ENCODE measurements around the gene CDC42EP1.
A peak's percentile ranks its signal among the peaks of the same experiment; 100 is the strongest.
"Not testable (repeated sequence)": the region's sequence is repeated elsewhere in the genome, so short reads cannot be mapped to it uniquely, and the experiment has no call there.

The CDC42EP1 gene

DNA sequence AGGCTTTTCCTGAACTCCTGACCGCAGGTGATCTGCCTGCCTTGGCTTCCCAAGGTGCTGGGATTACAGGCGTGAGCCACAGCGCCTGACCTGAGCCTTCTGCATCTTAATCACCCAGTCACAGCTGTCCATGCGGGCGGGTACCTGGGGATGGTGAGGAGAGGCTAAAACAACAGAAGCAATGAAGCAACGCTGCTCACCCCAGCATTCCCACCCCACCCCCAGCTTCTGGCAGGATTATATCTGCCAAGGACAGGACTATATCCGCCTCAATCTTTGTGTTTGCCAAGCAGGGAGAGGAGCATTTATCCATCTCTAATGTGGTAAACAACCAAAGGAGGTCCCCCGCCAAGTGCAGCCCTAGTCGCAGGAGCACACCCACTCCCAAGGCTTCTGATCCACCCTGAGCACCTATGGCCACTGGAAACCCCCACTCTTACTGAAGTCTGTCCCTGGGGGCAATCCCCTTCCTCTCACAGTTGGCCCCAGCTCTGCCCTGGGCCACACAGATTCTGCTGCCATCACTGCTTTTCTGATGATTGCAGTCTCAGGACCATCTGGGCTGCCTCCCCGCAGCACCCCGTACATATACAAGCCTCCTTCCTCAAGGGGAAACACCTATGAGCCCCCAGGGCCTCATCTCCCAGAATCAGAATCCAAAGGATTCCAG is 28.4 kb downstream of the CDC42EP1 start:
- DNase-seq: no peak

DNA sequence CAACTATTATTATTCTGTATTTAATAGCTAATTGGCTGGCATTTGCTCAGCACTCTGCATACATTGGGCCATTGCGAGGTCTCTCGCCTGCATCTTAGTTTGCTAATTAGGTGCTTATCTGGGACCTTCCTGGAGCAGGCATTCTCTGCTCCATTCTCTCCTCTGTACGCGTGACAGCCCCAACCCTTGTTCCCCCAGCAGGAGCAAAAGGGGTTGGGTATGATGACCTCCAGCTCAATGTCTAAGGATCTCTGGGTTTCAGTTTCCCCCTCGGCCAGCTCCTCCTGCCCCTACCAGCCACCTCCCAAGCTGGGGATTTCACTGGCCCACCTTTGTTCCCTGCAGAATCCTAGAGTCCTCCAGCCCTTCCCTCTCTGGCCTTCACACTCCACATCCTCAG is 29.4 kb downstream of the CDC42EP1 start:
- no peak for DNase-seq

- not testable (repeated sequence) for DNase-seq
Observed at GRCh38 chr22:37591081-37591480, 30.8 kb downstream of the CDC42EP1 start.

GRCh38 chr22:37591823-37592404 is 31.6 kb downstream of the CDC42EP1 start:
- DNase-seq: no peak

- no peak for DNase-seq
Observed at GRCh38 chr22:37594237-37594636, 34.0 kb downstream of the CDC42EP1 start.

DNA sequence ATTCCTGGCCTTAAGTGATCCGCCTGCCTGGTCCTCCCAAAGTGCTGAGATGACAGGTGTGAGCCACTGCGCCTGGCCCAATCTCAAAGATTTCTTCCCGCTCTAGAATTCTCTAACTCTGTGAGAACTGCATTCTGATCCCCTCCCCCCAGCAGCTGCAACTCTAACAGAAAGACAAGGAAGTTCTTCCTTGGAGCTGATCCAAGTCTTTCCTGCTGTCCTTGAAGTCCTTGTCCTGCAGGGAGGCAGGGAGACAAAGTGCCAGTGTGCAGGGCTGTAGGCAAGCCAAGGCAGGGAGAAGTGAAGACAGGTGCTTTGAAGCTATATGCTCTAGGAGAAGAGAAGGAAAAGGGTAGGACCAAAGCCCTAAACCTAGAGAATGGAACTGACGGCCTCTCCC is 38.9 kb downstream of the CDC42EP1 start:
- no peak for DNase-seq

DNA sequence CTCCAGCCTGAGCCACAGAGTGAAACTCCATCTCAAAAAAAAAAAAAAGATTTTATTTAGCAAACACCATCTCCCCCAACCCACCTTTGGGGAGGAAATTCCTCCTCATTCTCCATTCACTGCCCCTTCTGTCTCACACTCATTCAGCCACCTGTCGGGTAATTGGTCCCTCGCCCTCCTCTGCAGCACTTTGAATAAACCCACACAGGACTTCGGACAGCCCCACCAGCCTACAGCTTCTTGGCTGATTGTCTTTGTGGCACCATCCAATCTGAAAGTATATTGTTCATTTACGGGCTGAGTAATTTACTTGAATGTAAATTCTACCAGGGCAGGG is 40.9 kb downstream of the CDC42EP1 start:
- no peak for DNase-seq

DNA sequence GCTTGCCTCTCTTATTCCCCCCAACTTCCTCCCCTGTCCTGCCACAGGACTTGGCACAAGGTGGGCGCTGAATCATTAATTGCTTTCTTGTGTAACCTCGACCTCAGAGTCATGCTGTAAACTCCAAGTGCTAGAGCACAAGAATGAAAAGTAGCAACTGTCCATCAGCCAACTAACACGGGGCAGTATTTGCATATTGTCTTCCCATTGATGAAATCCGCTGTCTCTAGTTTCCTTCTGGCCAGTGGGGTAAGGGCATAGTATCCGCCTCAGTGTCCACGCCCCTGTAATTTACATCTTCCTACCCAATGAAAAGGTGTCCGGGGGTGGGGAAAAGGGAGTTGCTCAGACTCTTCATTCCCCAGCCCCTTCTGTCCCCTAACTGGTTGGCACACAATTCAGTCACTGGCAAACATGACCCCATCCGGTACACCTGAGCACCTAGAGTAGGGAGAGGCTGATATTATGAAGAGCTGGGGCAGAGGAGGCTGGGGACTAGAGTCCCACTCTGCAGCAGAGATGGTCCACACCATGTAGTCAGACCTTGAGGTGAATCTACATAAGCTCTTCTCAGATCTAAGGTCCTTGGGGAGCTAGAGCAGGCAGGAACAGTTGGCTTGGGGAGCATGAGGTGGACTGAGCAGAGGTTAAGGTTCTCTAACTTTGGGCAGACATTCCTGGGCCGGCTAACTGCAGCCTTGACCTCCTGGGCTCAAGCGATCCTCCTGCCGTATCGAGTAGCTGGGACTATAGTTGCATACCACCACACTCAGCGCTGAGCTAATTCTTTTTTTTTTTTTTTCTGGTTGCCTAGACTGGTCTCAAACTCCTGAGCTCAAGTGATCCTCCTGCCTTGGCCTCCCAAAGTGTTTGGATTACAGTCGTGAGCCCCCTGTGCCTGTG is 41.5 kb downstream of the CDC42EP1 start:
- DNase-seq: no peak

DNA sequence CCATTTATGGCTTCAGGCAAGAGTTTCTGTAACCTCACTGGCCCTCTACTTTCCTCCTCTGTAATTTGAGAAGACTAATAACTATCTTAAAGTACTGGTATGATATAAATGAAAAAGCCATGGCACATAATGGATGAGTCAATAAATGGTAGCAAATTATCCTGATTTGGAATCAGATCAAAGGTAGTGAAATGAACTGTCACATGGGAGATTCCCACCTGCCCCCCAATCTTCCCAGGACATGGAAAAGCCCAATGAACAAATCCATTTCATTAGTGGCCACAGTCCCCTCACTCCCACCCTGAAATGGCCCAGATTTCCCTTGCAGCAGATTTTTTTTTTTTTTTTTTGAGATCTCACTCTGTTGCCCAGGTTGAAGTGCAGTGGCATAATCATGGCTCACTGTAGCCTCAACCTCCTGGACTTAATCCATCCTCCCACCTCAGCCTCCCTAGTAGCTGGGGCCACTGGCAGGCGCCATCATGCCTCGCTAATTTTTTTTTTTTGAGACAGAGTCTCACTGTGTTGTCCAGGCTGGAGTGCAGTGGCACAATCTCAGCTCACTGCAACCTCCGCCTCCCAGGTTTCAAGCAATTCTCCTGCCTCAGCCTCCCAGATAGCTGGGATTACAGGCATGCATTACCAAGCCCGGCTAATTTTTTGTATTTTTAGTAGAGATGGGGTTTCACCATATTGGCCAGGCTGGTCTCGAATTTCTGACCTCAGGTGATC is 42.4 kb downstream of the CDC42EP1 start:
- DNase-seq: not testable (repeated sequence)

GRCh38 chr22:37604074-37604473 is 43.8 kb downstream of the CDC42EP1 start:
- no peak for DNase-seq

- DNase-seq: no peak
Observed at GRCh38 chr22:37604875-37605274, 44.6 kb downstream of the CDC42EP1 start.

DNA sequence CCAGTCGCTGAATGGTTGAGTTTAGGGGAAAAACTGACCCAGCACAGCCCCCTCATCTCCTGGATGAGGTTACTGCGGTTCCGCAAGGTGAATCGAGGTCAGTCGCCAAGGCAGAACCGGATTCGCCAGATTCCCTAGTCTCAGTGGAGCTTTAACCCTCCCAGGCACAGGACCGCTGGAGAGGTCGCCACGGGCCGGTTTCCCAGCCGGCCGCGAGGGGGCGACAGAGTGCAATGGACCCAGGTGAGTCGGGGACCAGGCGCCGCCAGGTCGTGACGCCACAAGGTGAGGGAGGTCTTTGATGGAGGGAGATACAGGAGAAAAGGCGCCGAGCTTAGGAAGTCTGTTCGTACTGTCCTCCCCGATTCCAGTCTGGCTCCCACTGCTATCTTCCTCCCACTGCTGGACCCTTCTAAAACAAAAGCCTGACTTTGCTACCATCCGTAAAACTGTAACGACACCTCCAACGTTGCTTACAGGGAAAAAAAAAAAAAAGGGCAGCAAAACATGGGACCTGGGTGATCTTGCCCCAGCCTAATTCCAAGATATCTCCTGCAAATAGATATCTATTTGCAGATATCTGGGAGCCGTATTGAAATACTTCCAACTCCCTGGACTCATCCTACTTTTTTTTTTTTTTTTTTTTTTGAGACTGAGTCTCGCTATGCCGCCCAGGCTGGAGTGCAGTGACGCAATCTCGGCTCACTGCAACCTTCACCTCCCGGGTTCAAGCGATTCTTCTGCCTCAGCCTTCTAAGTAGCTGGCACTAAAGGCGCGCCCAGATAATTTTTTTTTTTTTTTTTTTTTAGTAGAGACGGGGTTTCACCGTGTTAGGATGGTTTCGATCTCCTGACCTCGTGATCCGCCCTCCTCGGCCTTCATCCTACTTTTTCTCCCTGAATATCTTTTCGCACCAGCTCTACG is 47.0 kb downstream of the CDC42EP1 start:
- DNase-seq: peak; percentile 55

- DNase-seq: no peak
Observed at GRCh38 chr22:37607935-37608476, 47.7 kb downstream of the CDC42EP1 start.

DNA sequence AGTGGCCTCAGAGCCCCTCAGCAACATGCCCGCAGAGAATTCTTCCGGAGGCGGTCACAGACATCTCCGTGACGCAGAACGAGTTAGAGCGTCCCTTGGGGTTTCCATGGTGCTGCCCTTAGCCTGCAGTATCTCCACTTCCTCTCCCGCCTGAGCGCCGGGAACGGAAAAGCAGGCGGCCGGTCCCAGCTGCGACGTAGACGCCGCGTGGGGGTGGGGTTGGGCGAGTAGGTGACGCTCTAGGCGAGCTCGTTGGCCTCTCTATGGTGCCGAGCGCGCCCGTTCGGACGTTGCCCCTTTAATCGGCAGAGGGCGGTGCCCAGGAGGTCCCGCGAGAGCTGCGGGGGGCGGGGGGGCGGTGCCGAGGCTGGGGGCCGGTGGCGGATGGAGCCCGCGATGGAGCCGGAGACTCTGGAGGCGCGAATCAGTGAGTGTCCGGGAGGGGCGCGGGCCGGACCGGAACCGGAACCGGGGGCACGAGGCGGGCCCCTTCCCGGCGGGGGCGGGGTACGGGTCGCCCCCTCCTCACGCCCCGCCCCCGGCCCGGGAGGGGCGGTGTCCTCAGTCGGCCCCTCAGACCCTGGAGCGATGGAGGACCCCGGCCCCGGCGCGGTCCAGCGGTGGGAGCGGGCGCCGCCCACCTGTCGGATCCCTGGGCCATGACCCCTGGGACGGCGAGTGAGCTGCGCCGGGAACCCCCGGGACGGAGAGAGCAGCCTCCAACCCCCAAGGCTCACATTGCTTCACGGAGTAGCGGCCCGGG is 48.4 kb downstream of the CDC42EP1 start, which contains the start of gene GGA1:
Gene GGA1, plus strand, starts transcription at position 358 of the 763 bp plus-strand sequence. Its CDS starts 27 bp downstream, at position 385.
- peak; percentile 98 for DNase-seq

DNA sequence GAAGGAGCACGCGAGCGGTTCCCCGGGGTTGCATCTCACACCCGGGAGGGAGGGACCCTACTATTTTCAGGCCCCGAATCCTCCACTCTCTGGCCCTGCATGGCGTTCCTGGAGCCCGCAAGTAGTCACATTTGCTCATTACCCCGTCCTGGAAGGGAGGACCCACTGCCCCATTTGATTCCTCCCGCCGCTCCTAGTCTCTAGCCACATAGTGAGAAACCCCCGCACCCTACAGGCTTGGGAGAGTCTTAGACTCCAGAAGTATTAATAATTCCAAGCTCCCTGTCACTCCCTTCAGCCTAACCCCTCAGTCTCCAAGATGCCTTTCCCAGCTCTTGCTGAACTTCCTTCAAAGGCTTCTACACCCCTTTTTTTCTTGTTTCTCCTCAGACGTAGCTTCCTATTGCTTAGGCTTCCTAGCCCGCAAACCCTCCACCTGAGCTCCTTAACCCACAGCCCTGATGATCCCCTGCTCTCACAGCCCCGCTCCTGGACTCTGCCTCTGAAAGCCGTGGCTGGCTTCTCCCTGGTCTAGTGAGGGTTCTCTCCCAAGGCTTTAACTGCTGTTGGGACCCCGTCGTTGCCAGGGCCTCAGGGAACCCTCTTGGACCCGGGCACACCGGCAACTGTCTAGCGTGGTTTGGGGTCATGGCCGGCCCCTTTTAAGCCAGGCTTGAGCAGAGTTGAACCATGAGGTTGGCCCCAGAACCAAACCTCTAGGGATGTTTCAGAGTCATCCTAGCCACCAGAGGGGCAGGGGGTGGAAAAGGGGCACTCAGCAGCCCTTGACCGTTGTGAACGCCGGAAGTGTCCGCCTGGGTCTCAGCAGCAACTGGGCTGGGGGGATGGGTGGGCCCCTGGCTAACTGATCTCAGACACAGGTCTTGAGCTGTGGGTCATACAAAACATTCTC is 49.2 kb downstream of the CDC42EP1 start:
- no peak for DNase-seq

DNA sequence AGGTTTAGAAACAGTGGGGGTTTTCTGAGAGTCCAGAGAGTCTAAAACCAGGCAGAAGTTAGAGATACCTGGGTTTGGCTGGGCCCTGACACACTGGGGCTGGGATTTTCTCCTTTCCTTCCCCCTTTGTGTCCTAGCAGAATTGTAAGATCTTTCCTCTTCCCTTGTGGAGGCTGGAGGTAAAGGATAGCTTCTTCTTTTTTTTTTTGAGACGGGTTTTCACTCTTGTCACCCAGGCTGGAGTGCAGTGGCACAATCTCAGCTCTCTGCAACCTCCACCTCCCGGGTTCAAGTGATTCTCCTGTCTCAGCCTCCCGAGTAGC is 49.8 kb downstream of the CDC42EP1 start:
- not testable (repeated sequence) for DNase-seq

DNA sequence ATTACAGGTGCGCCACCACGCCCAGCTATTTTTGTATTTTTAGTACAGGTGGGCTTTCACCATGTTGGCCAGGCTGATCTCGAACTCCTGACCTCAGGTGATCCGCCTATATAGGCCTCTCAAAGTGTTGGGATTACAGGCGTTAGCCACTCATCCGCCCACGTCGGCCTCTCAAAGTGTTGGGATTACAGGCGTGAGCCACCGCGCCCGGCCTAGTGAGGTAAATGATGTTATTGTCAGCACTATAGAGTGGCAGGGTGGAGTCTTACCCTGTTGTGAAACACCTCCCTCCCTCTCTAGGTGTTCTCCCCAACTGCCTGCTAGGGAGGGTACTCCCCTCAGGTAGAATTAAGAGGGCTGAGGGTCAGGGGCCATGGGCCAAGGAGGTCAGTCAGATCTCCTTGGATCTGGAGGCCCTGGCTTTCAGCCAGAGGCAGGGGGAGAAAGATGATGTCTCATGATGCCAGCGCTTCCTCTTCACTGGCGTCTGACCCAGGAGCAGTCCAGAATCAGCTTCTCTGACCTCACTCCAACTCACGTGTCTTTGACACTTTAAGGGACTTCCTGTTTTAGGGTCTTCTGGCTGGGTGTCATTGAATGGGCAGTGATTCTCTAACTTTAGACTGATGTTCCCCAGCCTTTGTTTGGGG is 50.3 kb downstream of the CDC42EP1 start:
- DNase-seq: no peak

DNA sequence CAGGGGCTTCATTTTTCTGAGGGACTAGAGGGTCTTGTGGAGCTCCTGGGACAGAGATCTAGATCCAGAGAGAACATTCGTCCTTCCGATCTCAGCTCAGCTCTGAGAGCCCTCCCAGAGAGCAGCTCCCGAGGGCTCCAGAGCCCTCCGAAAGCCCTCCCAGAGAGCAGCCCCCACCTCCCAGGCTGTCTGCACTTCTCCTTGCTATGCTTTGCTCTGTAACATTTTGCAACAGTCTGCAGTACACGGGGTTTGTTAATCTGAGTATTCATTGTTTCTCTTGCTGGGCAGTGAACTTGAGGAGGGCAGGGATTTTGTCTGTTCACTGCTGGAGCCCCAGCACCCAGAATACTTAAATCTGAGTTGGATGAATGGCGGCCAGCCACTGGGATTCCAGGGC is 50.9 kb downstream of the CDC42EP1 start:
- DNase-seq: no peak

Measured in GDM1 (cell line).